Measurements from ENCODE around the gene TEX47. TPM values are rescaled to one million over a fixed set of nuclear protein-coding genes. Genes with fewer than 3 reads are reported as not detected.

The TEX47 gene
- total and polyA plus RNA-seq, 10 donors: not detected

GRCh38 chr7:88826222-88826621 lies 30.7 kb upstream of the TEX47 start:
- intact Hi-C loops (cut with DNase I; ENCODE audit: low total_unique reads): no loop called here
- Histone ChIP-seq H3K27me3 (replicated peaks in 1 of 7) (no peaks in the 10 kb centered on the region), H3K4me3 (no peak overlapping the region), H3K27ac (no peak overlapping the region), H3K4me1 (no peaks in the 10 kb centered on the region), H3K36me3 (no peaks in the 10 kb centered on the region), H3K9me3 (peaks cover 0 to 11% (median 0%) of the 10 kb centered on the region in 8 donors)
- TF ChIP-seq CTCF (IDR thresholded peaks at IDR 0.05 in 8 of 11, conservative IDR thresholded peaks at IDR 0.05 in 3 of 11) (no peak), POLR2AphosphoS5 (IDR thresholded peaks at IDR 0.05) (no peak), POLR2A (IDR thresholded peaks at IDR 0.05) (no peak)
- 65 to 81% (median 77%) methylated on average over 3 of the region's 3 CpGs for WGBS, 5 donors
- no peak for DNase-seq

GRCh38 chr7:88818552-88818951 lies 23.0 kb upstream of the TEX47 start:
- no peaks in the 10 kb centered on the region for H3K4me1 ChIP-seq
- no peak overlapping the region for H3K27ac ChIP-seq
- no peak overlapping the region for H3K4me3 ChIP-seq
- intact Hi-C loops (cut with DNase I; ENCODE audit: low total_unique reads): no loop called here
- H3K36me3 ChIP-seq: no peaks in the 10 kb centered on the region
- DNase-seq: no peak
- H3K27me3 ChIP-seq (replicated peaks in 1 of 7): no peaks in the 10 kb centered on the region
- TF ChIP-seq POLR2A (IDR thresholded peaks at IDR 0.05) (no peak), CTCF (IDR thresholded peaks at IDR 0.05 in 8 of 11, conservative IDR thresholded peaks at IDR 0.05 in 3 of 11) (no peak), POLR2AphosphoS5 (IDR thresholded peaks at IDR 0.05) (no peak)
- peaks cover 0 to under 1% (median 0%) of the 10 kb centered on the region in 8 donors for H3K9me3 ChIP-seq

- Histone ChIP-seq H3K4me1 (no peaks in the 10 kb centered on the region), H3K27me3 (replicated peaks in 1 of 7) (no peaks in the 10 kb centered on the region), H3K36me3 (no peaks in the 10 kb centered on the region), H3K27ac (no peak overlapping the region), H3K4me3 (no peak overlapping the region), H3K9me3 (peaks cover 0 to 2% (median 0%) of the 10 kb centered on the region in 8 donors)
- no peak for DNase-seq
- WGBS, 5 donors: 64 to 84% (median 77%) methylated on average over 2 of the region's 2 CpGs
- no peak for TF ChIP-seq CTCF (IDR thresholded peaks at IDR 0.05 in 8 of 11, conservative IDR thresholded peaks at IDR 0.05 in 3 of 11)
- TF ChIP-seq POLR2AphosphoS5 (IDR thresholded peaks at IDR 0.05): no peak
- TF ChIP-seq POLR2A (IDR thresholded peaks at IDR 0.05): no peak
- intact Hi-C loops (cut with DNase I; ENCODE audit: low total_unique reads): no loop called here
Observed at GRCh38 chr7:88806280-88807037, 10.9 kb upstream of the TEX47 start.

GRCh38 chr7:88801046-88801445 lies 5.5 kb upstream of the TEX47 start:
- no peaks in the 10 kb centered on the region for H3K36me3 ChIP-seq
- intact Hi-C loops (cut with DNase I; ENCODE audit: low total_unique reads): no loop called here
- WGBS, 5 donors: 60 to 72% (median 66%) methylated on average over 3 of the region's 3 CpGs
- no peak overlapping the region for H3K27ac ChIP-seq
- H3K4me1 ChIP-seq: no peaks in the 10 kb centered on the region
- H3K4me3 ChIP-seq: no peak overlapping the region
- DNase-seq: no peak
- H3K27me3 ChIP-seq (replicated peaks in 1 of 7): no peaks in the 10 kb centered on the region
- no peaks in the 10 kb centered on the region for H3K9me3 ChIP-seq
- TF ChIP-seq POLR2A (IDR thresholded peaks at IDR 0.05) (no peak), CTCF (IDR thresholded peaks at IDR 0.05 in 8 of 11, conservative IDR thresholded peaks at IDR 0.05 in 3 of 11) (no peak), POLR2AphosphoS5 (IDR thresholded peaks at IDR 0.05) (no peak)

Data from spleen (tissue), 11 donors.